ENCODE data around the gene SUN5. TPM values are rescaled to one million over a fixed set of nuclear protein-coding genes. Genes with fewer than 3 reads are reported as not detected.
"Not testable (repeated sequence)": the region's sequence is repeated elsewhere in the genome, so short reads cannot be mapped to it uniquely, and the experiment has no call there.

Gene SUN5
- total RNA-seq, 1 donor = not detected

DNA sequence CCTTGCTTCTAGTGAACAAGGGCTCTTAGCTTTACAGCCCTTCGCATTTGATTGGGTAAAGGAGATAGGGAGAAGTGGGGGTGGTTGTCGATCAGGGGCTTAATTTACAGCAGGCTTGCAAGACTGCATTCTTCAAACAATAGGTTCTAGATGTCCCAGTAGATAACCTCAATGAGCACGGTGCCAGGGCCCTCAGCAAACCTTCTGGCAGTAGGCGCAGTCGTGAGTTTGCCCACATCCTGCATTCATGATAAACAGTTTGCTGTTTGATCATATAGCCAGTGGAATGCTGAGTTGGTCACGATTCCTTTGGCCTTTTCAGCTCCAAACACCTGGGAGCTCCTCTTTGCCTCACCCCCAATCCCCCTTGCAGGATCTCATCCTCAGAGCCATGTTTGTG lies 27.5 kb downstream of the SUN5 start:
- DNase-seq (ENCODE audit: low read depth) = no peak
- TF ChIP-seq, protein P1, sequence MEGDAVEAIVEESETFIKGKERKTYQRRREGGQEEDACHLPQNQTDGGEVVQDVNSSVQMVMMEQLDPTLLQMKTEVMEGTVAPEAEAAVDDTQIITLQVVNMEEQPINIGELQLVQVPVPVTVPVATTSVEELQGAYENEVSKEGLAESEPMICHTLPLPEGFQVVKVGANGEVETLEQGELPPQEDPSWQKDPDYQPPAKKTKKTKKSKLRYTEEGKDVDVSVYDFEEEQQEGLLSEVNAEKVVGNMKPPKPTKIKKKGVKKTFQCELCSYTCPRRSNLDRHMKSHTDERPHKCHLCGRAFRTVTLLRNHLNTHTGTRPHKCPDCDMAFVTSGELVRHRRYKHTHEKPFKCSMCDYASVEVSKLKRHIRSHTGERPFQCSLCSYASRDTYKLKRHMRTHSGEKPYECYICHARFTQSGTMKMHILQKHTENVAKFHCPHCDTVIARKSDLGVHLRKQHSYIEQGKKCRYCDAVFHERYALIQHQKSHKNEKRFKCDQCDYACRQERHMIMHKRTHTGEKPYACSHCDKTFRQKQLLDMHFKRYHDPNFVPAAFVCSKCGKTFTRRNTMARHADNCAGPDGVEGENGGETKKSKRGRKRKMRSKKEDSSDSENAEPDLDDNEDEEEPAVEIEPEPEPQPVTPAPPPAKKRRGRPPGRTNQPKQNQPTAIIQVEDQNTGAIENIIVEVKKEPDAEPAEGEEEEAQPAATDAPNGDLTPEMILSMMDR (IDR thresholded peaks at IDR 0.05; ENCODE audit: insufficient read depth, low read length) = no peak
- H3K4me3 ChIP-seq (ENCODE audit: low read depth, low read length) = no peak overlapping the region

DNA sequence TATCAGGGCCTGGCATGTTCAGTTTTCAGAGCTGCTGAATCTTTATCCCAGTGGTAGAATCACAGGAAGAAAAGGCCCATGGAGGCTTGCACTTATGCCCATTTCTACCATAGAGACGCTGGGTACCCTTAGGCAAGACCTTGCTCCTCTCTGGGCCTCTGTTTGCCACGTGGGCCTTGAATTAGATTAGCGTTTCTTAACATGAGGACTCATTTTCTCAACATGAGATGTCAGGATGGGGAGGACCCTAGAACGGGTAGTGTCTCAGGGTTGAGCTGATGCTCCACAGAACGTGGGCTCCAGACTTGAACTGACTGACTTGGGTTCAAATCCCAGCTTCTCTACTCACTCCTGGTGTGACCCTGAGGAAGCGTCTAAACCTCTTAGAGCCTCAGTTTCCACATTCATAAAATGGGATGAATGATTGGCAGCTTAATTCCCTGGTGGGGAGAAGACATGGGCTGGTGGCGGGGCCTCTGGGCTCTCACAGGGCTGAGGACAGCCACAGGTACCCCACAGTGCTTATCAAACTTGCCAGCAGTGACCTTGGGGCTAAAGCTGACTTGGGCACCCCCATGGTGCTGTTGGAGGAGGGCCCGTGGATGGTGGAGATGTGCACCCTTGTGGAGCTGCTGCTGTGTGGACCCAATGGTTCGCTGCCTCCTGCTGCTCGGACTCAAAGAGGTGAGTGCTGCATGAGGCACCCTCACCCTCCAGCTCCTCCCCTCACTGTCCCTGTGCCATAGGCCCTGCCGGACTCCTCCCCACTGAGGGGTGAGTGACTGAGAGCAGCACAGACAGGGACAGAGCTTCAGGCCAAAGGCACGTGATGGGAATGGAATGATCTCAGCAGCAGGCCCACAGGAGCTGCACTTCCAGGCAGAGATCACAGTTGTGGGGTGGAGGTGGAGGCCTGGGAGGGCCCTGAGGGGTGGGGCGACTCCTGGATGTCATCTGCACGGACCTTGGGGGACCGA lies 28.2 kb downstream of the SUN5 start:
- no peak overlapping the region for H3K4me3 ChIP-seq (ENCODE audit: low read depth, low read length)
- DNase-seq (ENCODE audit: low read depth) = no peak
- TF ChIP-seq, protein P1 (IDR thresholded peaks at IDR 0.05; ENCODE audit: insufficient read depth, low read length) = no peak

DNA sequence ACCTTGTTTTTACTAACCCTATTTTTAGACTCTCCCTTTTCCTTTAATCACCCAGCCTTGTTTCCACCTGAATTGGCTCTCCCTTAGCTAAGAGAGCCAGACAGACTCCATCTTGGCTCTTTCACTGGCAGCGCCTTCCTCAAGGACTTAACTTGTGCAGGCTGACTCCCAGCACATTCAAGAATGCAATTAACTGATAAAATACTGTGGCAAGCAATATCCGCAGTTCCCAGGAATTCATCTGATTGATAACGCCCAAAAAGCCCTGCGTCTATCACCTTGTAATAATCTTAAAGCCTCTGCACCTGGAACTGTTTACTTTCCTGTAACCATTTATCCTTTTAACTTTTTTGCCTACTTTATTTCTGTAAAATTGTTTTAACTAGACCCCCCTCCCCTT lies 29.1 kb downstream of the SUN5 start:
- not testable (repeated sequence) for DNase-seq (ENCODE audit: low read depth); H3K4me3 ChIP-seq (ENCODE audit: low read depth, low read length)

DNA sequence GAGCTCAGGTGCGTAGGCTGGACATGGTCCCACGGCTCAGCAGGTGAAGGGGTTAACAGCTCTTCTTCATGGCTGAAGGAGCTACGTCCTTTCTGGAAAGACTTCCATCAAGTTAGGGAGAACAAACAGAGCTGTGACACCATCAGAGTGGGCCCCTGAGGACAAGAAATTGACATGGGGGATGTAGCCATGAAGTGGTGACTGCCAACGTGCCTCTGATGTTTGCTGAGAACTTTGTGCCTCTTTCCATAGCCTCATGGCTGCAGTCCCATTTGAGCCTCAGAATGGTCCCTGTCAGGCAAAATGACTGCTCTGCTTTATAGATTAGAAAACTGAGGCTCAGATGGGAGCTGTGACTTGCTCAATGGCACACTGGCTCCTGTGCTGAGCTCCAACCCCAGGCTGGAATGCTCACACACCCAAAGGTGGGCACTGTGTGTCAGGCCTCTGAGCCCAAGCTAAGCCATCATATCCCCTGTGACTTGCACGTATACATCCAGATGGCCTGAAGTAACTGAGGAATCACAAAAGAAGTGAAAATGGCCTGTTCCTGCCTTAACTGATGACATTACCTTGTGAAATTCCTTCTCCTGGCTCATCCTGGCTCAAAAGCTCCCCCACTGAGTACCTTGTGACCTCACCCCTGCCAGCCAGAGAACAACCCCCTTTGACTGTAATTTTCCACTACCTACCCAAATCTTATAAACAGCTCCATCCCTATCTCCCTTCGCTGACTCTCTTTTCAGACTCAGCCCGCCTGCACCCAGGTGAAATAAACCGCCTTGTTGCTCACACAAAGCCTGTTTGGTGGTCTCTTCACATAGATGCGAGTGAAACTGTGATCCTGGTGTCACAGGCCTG lies 29.8 kb downstream of the SUN5 start:
- not testable (repeated sequence) for H3K4me3 ChIP-seq (ENCODE audit: low read depth, low read length); DNase-seq (ENCODE audit: low read depth)

DNA sequence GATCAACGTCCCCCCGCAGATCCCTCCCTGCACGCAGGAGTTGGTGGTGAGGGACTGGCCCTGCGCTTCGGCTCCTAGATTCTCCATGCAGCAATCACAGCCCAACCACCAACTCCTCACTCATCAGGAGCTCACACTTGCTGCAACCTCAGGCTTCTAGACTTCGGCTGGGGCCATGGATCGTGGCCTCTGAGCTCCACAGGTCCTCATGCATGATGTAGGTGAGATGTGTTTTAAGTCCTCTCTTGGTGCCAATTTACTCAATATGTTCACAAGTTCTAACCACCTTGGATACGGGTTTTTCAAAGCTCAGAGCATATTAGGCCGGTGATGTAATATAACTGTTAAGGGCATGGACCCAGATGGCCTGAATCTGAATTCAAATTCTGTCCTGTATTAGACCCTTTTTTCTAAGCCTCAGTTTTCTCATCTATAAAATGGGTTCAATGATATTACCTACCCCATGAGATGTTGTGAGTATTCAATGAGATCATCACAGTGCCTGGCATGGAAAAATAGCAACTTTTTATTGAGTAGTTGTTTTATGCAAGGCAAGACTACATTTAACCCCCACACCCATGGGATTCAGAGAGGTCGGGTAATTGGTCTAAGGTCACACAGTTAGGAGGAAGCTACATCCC lies 31.0 kb downstream of the SUN5 start:
- TF ChIP-seq, protein P1 (IDR thresholded peaks at IDR 0.05; ENCODE audit: insufficient read depth, low read length) = no peak
- H3K4me3 ChIP-seq (ENCODE audit: low read depth, low read length) = no peak overlapping the region
- no peak for DNase-seq (ENCODE audit: low read depth)

DNA sequence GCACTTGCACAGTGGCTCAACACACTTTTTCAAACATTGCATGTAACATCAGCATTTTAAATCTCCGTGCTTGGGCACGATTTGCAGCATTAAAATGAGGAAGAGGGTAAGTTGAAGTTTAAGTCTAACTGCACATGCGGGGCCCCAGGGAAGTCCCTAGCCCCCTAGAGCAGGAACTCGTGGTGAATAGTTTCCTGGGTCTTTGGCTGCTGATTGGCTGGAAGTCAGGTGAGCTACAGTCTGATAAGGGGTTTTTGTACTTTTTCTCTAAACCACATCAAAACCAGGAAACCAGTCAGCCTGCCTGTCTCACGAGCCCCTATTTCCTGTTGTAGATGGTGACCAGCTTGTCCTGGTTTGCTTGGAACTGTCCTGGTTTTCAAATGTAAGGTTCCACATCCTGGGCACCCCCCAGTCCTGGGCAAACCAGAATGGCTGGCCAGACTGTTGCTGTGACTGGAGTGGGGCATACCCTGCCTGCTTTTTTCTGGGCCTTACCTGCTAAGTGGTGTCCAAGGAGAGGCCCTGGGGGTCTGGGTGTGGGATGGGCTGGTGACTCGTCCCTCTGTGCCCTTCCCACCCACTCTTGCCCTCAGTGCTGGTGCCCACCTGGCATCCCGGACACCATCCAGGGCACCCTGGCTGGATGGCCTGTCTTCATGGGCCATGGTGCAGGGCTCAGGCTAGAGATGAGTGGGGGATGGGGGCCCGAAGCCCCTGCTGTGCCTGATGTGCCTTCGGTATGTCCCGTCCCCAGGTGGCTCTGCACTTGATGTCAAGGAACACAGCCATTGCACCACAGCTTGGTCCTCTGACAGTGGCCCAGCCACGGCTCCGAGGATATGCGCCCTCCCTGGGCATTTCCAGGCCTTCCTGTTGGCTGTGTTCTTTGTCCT lies 31.8 kb downstream of the SUN5 start:
- no peak for DNase-seq (ENCODE audit: low read depth)
- TF ChIP-seq, protein P1 (IDR thresholded peaks at IDR 0.05; ENCODE audit: insufficient read depth, low read length) = no peak
- H3K4me3 ChIP-seq (ENCODE audit: low read depth, low read length) = no peak overlapping the region

DNA sequence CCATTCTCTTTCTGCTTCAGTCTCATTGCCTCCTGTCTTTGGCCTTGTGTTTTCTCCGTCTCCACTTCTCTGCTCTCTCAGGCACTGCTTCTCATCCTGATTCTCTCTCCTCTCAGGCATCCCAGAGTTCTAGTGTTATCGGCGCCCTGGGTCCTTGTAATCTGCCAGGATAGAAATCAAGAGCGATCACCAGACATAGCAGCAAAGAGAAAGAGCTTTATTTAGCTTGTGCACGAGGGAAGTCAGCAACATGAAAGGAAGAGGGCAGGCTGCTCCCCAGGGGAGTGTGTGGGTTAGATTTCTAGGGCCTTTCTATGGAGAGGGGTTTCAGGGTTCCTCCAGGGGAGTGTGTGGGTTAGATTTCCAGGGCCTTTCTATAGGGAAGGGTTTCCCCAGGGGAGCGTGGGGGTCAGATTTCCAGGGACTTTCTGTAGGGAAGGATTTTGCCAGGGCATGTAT lies 32.5 kb downstream of the SUN5 start:
- H3K4me3 ChIP-seq (ENCODE audit: low read depth, low read length) = no peak overlapping the region
- DNase-seq (ENCODE audit: low read depth) = no peak
- TF ChIP-seq, protein P1 (IDR thresholded peaks at IDR 0.05; ENCODE audit: insufficient read depth, low read length) = no peak
